Activated CD4-positive, alpha-beta memory T cell treated with anti-CD3 and anti-CD28 coated beads, Interleukin-2, amount 10 ng/mL, durations not matched to agents 7 days and 5 days (primary cell): Measurements from ENCODE around the gene NKIRAS2. TPM values are rescaled to one million over a fixed set of nuclear protein-coding genes. Genes with fewer than 3 reads are reported as not detected.

Experiments used
- CTCF ChIA-PET: fragments of 350-600 bp; sonication (Branson Sonifier 250); formaldehyde crosslinking; loops from one replicate; lab custom pipeline; 2021; ENCODE audit warnings: antibody characterized with exemption, inconsistent platforms; lab: Charles Lee
- POLR2A ChIA-PET: fragments of 350-600 bp; sonication (Branson Sonifier 250); formaldehyde crosslinking; loops from one replicate; lab custom pipeline; 2021; ENCODE audit warnings: antibody characterized with exemption; lab: Charles Lee
- DNase-seq: peaks from one replicate; pipeline ENCODE4 v3.0.0-alpha.2; 2020
- H3K27ac Mint-ChIP-seq: one replicate; pipeline ENCODE4 v1.8.0; 2021; ENCODE audit warnings: mild to moderate bottlenecking, mixed read lengths
- H3K27me3 Mint-ChIP-seq: one replicate; pipeline ENCODE4 v1.8.0; 2021; ENCODE audit warnings: mixed read lengths
- H3K36me3 Mint-ChIP-seq: one replicate; pipeline ENCODE4 v1.8.0; 2021; ENCODE audit warnings: low read depth, mixed read lengths
- H3K4me1 Mint-ChIP-seq: one replicate; pipeline ENCODE4 v1.8.0; 2021; ENCODE audit warnings: mixed read lengths
- H3K4me3 Mint-ChIP-seq: one replicate; pipeline ENCODE4 v1.8.0; 2021; ENCODE audit warnings: mild to moderate bottlenecking, mixed read lengths
- H3K9me3 Mint-ChIP-seq: one replicate; pipeline ENCODE4 v1.8.0; 2021; ENCODE audit warnings: mixed read lengths
- total RNA-seq, 2 experiments: library from RNA; stranded (reverse); gene quantifications; one replicate each; pipeline ENCODE4 v1.2.3, GENCODE V29; 2021

Gene NKIRAS2
- total RNA-seq, 2 experiments from 2014 or later, result 21.3 to 22.7 TPM

DNA sequence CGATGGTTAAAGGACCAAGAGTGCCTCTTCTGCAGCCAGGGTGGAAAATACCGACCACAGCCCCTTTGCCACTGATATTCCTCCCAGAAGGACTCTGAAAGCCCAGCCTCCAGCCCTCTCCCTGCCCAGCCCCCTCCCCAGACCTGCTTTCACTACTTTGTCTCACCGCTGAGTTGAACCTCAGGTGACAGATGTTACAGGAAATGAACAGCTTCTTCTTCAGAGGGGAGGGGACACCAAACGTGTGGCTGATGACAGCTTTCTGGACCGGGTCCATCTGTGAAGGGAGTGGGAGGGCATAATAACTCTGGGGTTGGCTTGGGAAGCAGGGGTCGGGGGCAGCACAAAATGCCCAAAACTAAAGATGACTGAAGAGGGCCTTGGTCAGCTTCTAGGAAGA, 14.2 kb downstream of the NKIRAS2 start:
- CTCF ChIA-PET, result interaction anchor here (0.8 to 1.6 kb wide), 3 partner anchors 8 to 17 kb away, joined by 3 to 5 read pairs (median 5); partner anchors contain the start of genes DNAJC7 and NKIRAS2
- H3K36me3 Mint-ChIP-seq, result no peaks in the 10 kb centered on the region
- H3K4me1 Mint-ChIP-seq, result peaks cover 6% of the 10 kb centered on the region
- H3K27me3 Mint-ChIP-seq, result peaks cover 12% of the 10 kb centered on the region
- POLR2A ChIA-PET, result interaction anchor here (1.2 to 1.9 kb wide), 2 partner anchors 17 to 78 kb away, joined by 4 to 10 read pairs; partner anchors contain the start of genes DHX58 and DNAJC7
- no peak overlapping the region for H3K4me3 Mint-ChIP-seq
- no peak overlapping the region for H3K27ac Mint-ChIP-seq
- no peak for DNase-seq
- no peaks in the 10 kb centered on the region for H3K9me3 Mint-ChIP-seq

- H3K4me3 Mint-ChIP-seq, result no peak overlapping the region
- no peaks in the 10 kb centered on the region for H3K36me3 Mint-ChIP-seq
- H3K27ac Mint-ChIP-seq, result no peak overlapping the region
- DNase-seq, result no peak
- ChIA-PET CTCF (interaction anchor here (1.6 kb wide), 1 partner anchor 11 kb away, joined by 3 read pairs; no protein-coding TSS in a partner anchor), POLR2A (no interaction called here)
- no peaks in the 10 kb centered on the region for H3K9me3 Mint-ChIP-seq
- H3K4me1 Mint-ChIP-seq, result peaks cover 6% of the 10 kb centered on the region
- peaks cover 16% of the 10 kb centered on the region for H3K27me3 Mint-ChIP-seq
These were observed 18.5 kb downstream of the NKIRAS2 start for GRCh38 chr17:42038221-42038973.

GRCh38 chr17:42039794-42040763, 20.2 kb downstream of the NKIRAS2 start:
- Mint-ChIP-seq H3K4me1 (no peaks in the 10 kb centered on the region), H3K27me3 (peaks cover 12% of the 10 kb centered on the region), H3K27ac (no peak overlapping the region), H3K36me3 (no peaks in the 10 kb centered on the region), H3K4me3 (no peak overlapping the region), H3K9me3 (no peaks in the 10 kb centered on the region)
- DNase-seq, result no peak
- POLR2A ChIA-PET, result interaction anchor here (1.0 to 1.8 kb wide), 3 partner anchors 13 to 72 kb away, joined by 4 read pairs; partner anchors contain the start of genes DHX58 and DNAJC7
- CTCF ChIA-PET, result interaction anchor here (1.0 kb wide), 1 partner anchor 20 kb away, joined by 3 read pairs; the partner anchor contains the start of gene NKIRAS2

DNA sequence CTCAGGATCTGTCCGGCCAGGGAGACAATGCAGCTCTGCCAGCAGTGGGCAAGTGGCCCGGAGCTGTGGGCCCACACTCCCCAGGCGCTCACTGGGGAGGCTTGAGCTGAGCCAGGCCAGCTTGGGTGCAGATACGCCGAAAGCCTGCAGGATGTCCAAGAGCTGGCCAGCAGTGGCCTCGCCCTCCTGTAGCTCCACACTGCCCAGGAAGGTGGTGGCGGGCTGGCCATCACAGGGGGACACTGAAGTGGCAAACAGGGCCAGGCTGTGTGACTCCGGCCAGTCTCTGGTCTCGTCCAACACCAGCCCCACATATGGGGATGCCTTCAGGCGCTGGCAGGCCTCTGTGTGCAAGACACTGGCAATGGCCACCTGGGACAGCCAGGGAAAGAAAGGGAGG, 20.9 kb downstream of the NKIRAS2 start:
- POLR2A ChIA-PET, result interaction anchor here (1.2 to 1.8 kb wide), 2 partner anchors 14 to 23 kb away, joined by 4 read pairs; partner anchors contain the start of gene DNAJC7
- Mint-ChIP-seq H3K9me3 (no peaks in the 10 kb centered on the region), H3K27me3 (peaks cover 15% of the 10 kb centered on the region), H3K36me3 (no peaks in the 10 kb centered on the region), H3K4me1 (no peaks in the 10 kb centered on the region), H3K4me3 (no peak overlapping the region), H3K27ac (no peak overlapping the region)
- no peak for DNase-seq
- CTCF ChIA-PET, result interaction anchor here (1.2 kb wide), 1 partner anchor 21 kb away, joined by 3 read pairs; the partner anchor contains the start of gene NKIRAS2

DNA sequence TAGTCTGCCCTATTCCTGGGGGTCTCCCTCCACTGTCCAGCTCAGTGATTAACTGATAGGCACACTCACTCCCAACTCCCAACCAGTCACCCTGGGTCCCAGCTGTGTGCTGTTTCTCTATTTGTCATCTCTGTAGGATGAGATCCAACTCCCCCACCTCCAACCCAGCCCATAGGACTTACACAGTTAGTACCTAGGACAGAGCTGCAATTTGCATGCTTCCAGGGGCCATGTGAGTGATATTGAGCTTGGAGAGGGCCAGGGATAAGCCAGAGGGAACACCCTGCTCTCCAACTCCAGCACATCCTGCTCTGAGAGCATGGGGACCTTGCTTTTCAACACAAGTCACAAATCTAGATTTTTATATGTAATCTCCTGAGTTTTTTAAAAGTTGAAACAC, 21.7 kb downstream of the NKIRAS2 start:
- CTCF ChIA-PET, result interaction anchor here (1.0 to 1.2 kb wide), 2 partner anchors 22 to 25 kb away, joined by 3 to 4 read pairs; partner anchors contain the start of gene NKIRAS2
- POLR2A ChIA-PET, result interaction anchor here (1.2 to 1.8 kb wide), 2 partner anchors 15 to 24 kb away, joined by 4 read pairs; partner anchors contain the start of gene DNAJC7
- no peak for DNase-seq
- no peaks in the 10 kb centered on the region for H3K36me3 Mint-ChIP-seq
- H3K4me1 Mint-ChIP-seq, result no peaks in the 10 kb centered on the region
- no peak overlapping the region for H3K27ac Mint-ChIP-seq
- H3K9me3 Mint-ChIP-seq, result no peaks in the 10 kb centered on the region
- no peak overlapping the region for H3K4me3 Mint-ChIP-seq
- H3K27me3 Mint-ChIP-seq, result peaks cover 18% of the 10 kb centered on the region

DNA sequence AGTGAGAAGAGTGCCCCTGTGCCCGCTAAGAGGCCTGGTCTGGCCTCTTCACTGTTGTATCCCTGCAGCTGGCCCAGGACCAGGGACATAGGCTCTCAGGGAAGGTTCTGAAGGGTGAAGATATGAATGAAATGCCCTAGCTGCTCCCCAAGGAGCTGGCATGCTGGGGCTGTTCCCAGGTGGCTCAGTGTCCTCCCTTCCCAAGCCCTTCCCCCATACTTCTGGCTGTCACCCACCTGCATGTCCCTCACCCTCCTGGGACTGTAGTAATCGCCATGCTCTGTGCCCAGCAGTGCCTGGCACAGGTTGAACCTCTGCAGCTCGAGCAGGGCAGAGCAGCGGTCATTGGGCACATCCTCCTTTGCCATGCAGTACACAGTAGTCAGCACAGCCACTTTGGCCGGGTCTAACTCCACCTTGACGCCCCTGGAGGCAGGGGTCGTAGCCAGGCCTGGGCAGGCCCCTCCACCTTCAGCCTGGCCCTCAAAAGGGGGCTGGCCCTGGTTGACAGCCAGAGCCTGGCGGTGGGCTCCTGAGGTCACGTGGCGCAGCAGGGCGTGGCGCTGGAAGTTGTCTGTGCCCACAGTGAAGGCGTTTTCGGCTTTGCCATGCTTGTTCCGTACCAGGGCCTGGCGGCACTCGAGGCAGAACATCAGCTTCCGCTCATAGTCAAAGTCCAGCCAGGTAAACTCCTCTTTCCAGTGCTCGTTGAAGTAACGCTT, 22.9 kb downstream of the NKIRAS2 start:
- POLR2A ChIA-PET, result no interaction called here
- Mint-ChIP-seq H3K27me3 (peaks cover 14% of the 10 kb centered on the region), H3K27ac (no peak overlapping the region), H3K36me3 (no peaks in the 10 kb centered on the region), H3K4me3 (no peak overlapping the region), H3K4me1 (no peaks in the 10 kb centered on the region), H3K9me3 (no peaks in the 10 kb centered on the region)
- CTCF ChIA-PET, result interaction anchor here (0.7 kb wide), 1 partner anchor 266 kb away, joined by 3 read pairs; no protein-coding TSS in a partner anchor
- no peak for DNase-seq

DNA sequence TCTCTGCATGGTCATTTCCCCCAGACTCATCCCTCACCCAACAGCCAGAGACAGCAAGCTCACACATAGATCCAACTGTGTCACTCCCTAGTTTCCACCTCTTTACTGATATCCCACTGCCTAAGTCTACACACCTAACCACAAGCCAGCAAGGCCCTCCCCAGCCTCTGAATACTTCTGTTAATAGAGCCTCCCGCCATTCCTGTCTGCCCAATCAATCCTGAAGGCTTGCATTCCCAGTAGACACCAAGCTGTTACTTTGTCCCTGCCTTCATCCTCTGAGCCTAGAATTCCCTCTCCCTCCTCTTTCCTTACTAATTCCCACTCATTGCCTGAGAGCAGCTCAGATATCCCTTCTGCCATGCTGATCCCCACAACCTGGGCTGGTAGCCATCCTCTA, 25.8 kb downstream of the NKIRAS2 start:
- H3K4me1 Mint-ChIP-seq, result peaks cover 4% of the 10 kb centered on the region
- ChIA-PET CTCF (no interaction called here), POLR2A (interaction anchor here (1.0 kb wide), 1 partner anchor 80 kb away, joined by 3 read pairs; no protein-coding TSS in a partner anchor)

DNA sequence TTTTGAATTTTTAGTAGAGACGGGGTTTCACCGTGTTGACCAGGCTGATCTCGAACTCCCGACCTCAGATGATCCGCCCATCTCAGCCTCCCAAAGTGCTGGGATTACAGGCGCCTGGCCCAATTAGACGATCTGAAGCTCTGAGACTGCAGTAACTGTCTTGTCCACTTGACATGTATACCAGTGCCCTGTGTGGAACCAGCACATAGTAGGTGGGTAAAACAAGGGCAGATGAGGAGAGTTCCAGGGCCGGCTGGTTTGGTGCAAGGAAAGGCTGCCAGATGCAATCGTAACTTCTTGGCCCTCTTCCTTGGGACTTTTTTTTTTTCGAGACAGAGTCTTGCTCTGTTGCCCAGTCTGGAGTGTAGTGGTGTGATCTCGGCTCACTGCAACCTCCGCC, 27.5 kb downstream of the NKIRAS2 start:
- Mint-ChIP-seq H3K4me3 (no peak overlapping the region), H3K4me1 (peaks cover 8% of the 10 kb centered on the region), H3K27ac (no peak overlapping the region), H3K36me3 (no peaks in the 10 kb centered on the region), H3K9me3 (no peaks in the 10 kb centered on the region), H3K27me3 (peaks cover 43% of the 10 kb centered on the region)
- DNase-seq, result no peak
- CTCF ChIA-PET, result no interaction called here
- POLR2A ChIA-PET, result no interaction called here

More for the DNA sequence above, 25.8 kb downstream of the NKIRAS2 start:
- no peak overlapping the region for H3K27ac Mint-ChIP-seq
- H3K4me3 Mint-ChIP-seq, result no peak overlapping the region
- H3K27me3 Mint-ChIP-seq, result peaks cover 31% of the 10 kb centered on the region
- DNase-seq, result no peak
- H3K36me3 Mint-ChIP-seq, result no peaks in the 10 kb centered on the region
- H3K9me3 Mint-ChIP-seq, result no peaks in the 10 kb centered on the region

DNA sequence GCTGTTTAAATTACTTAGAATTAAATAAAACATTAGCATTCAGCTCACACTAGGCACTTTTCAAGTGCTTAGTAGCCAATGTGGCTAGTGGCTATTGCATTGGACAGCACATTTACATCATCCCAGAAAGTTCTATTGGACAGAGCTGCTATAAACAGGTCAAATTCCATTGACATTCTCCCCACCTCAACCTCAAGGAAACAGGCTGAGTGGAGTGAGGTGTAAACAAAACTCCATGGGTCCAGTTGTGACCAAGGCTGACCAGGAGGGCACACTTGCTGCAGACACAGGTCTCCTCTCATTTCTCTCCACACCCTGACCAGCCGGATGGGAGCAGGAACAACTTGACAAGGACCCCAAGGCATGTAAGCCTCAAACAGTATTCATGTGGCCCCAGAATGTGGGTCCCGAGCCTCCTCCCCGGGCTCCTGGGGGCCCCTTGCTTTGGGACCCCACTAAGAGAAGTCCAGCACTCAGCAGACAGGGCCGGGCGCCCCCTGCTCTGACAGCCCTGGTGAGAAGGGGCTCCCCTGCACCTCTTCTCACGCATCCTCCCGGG, 30.0 kb downstream of the NKIRAS2 start:
- Mint-ChIP-seq H3K27ac (no peak overlapping the region), H3K4me3 (peak overlapping the region; percentile 60), H3K4me1 (peaks cover 8% of the 10 kb centered on the region), H3K9me3 (no peaks in the 10 kb centered on the region), H3K27me3 (peaks cover 59% of the 10 kb centered on the region), H3K36me3 (no peaks in the 10 kb centered on the region)
- ChIA-PET CTCF (no interaction called here), POLR2A (no interaction called here)
- no peak for DNase-seq

DNA sequence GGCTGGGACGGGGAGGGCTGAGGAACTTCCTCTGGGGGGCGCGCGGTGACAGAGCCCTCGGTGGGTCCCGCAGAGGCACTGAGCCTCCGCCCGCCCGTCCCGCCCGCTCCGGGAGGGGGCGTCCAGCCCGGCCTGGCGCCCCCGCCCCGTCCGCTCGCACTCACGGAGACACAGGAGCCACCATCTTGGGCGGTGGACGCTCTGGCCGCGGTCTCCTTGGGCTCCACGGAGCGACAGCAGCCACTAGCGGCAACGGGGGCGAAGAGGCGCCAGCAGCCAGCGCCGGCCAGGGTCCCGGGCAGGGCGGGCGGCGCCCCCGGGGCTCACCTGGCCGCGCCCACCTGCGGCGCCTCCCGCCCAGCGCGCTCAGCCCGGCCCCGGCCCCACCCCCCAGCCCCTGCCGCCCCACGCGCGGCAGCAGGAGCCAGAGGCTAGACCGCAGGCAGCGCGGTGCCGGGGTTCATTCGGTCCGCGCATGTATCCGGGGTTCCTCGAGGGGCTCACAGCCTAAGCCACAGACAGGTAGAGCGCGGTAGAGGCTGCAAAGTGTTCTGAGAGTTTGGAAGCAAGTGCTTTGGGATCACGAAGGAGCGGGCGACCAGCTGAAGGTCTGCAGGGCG, 30.6 kb downstream of the NKIRAS2 start, which contains the start of gene C17orf113:
TSS of gene C17orf113 (minus strand) at position 209 of the 620 bp plus-strand sequence. CDS start 7,225 bp downstream, outside the sequence.
- POLR2A ChIA-PET, result no interaction called here
- Mint-ChIP-seq H3K4me1 (peaks cover 8% of the 10 kb centered on the region), H3K27me3 (peaks cover 65% of the 10 kb centered on the region), H3K9me3 (no peaks in the 10 kb centered on the region), H3K4me3 (peak within 1 kb of the TSS; percentile 60), H3K27ac (no peak within 1 kb of the TSS), H3K36me3 (no peaks in the 10 kb centered on the region)
- peak; percentile 31 for DNase-seq
- CTCF ChIA-PET, result interaction anchor here (0.6 to 1.1 kb wide), 3 partner anchors 15 to 84 kb away, joined by 3 to 4 read pairs (median 3); no protein-coding TSS in a partner anchor

- DNase-seq, result no peak
- peaks cover 64% of the 10 kb centered on the region for H3K27me3 Mint-ChIP-seq
- no peak overlapping the region for H3K27ac Mint-ChIP-seq
- no peaks in the 10 kb centered on the region for H3K9me3 Mint-ChIP-seq
- POLR2A ChIA-PET, result no interaction called here
- CTCF ChIA-PET, result interaction anchor here (0.6 to 1.1 kb wide), 3 partner anchors 15 to 83 kb away, joined by 3 to 4 read pairs (median 3); no protein-coding TSS in a partner anchor
- peaks cover 8% of the 10 kb centered on the region for H3K4me1 Mint-ChIP-seq
- H3K36me3 Mint-ChIP-seq, result no peaks in the 10 kb centered on the region
- H3K4me3 Mint-ChIP-seq, result peak overlapping the region; percentile 49
These were observed 31.1 kb downstream of the NKIRAS2 start for GRCh38 chr17:42051013-42051400.
